ENCODE results near the gene CHN1. TPM values are rescaled to one million over a fixed set of nuclear protein-coding genes. Genes with fewer than 3 reads are reported as not detected.
A peak's percentile ranks its signal among the peaks of the same experiment; 100 is the strongest.

Gene CHN1
- total RNA-seq, 4 donors from 2014 or later: 6.4 to 23.8 (median 8.7) TPM

- TF ChIP-seq CTCF (IDR thresholded peaks at IDR 0.05): no peak
- no peak for DNase-seq (ENCODE audit: low spot score)
- ATAC-seq (ENCODE audit: low FRiP score): no peak
Observed at GRCh38 chr2:174997110-174997509, 8.1 kb downstream of the CHN1 start.

GRCh38 chr2:174996622-174997021, 8.6 kb downstream of the CHN1 start:
- no peak for TF ChIP-seq CTCF (IDR thresholded peaks at IDR 0.05)
- ATAC-seq (ENCODE audit: low FRiP score): no peak
- no peak for DNase-seq (ENCODE audit: low spot score)

DNA sequence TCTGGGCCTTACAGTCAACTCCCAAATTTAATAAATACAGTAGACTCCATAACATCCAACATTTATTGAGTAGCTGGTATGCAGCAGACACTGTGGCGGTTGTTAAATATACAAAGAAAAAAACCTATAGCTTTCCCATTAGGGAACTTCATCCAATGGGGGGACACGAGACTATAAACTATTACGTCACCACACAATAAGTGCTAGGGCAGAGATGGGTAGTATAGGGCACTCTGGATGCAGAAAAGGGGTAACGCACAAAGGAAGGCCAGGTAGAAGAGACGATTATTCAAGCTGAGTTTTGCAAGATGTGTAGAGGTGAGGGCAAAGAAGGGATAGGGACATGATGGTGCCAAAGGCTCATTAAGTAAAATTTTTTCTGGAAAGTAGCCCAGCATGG, 10.8 kb downstream of the CHN1 start:
- no peak for ATAC-seq (ENCODE audit: low FRiP score)
- TF ChIP-seq CTCF (IDR thresholded peaks at IDR 0.05): no peak
- DNase-seq (ENCODE audit: low spot score): no peak

GRCh38 chr2:174992886-174993285, 12.3 kb downstream of the CHN1 start:
- ATAC-seq (ENCODE audit: low FRiP score) (no peak), DNase-seq (ENCODE audit: low spot score) (no peak)
- TF ChIP-seq CTCF (IDR thresholded peaks at IDR 0.05): no peak

DNA sequence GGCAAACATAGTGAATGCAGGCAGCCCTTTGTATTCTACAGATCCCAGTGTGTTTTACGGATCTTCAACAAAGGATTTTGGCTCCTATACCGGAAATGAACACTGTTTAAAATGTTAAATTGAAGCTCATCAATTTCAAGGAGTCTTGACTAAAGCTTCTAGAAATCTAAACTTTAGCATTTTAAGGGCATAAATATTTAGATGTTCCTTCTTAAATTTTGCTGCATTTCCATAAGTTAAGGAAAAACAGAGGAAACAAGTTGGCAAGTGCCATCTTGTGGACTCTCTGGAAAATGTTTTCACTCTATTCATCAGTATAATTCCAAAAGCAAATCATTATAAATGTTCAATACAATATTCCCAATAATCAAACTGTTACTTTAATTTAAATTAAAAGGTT, 19.6 kb downstream of the CHN1 start:
- ATAC-seq (ENCODE audit: low FRiP score) (no peak), DNase-seq (ENCODE audit: low spot score) (no peak)
- TF ChIP-seq CTCF (IDR thresholded peaks at IDR 0.05): peak in 1 of 3 donors; percentile 3

GRCh38 chr2:174984561-174984960, 20.6 kb downstream of the CHN1 start:
- no peak for ATAC-seq (ENCODE audit: low FRiP score)
- no peak for DNase-seq (ENCODE audit: low spot score)

More at GRCh38 chr2:174984561-174984960, 20.6 kb downstream of the CHN1 start:
- TF ChIP-seq CTCF (IDR thresholded peaks at IDR 0.05): no peak
